ENCODE data around the gene CXXC5.

CXXC5 gene

GRCh38 chr5:139638736-139639618, 9.2 kb upstream of the CXXC5 start:
- DNase-seq (ENCODE audit: low read depth): no peak

GRCh38 chr5:139639619-139640380, 8.3 kb upstream of the CXXC5 start:
- DNase-seq (ENCODE audit: low read depth): no peak

GRCh38 chr5:139640421-139641115, 7.6 kb upstream of the CXXC5 start:
- DNase-seq (ENCODE audit: low read depth): no peak

- no peak for DNase-seq (ENCODE audit: low read depth)
These were observed 6.8 kb upstream of the CXXC5 start for GRCh38 chr5:139641116-139642080.

GRCh38 chr5:139642213-139642612, 5.9 kb upstream of the CXXC5 start:
- DNase-seq (ENCODE audit: low read depth): no peak

GRCh38 chr5:139642891-139643871, 5.0 kb upstream of the CXXC5 start:
- no peak for DNase-seq (ENCODE audit: low read depth)

GRCh38 chr5:139644001-139644456, 4.1 kb upstream of the CXXC5 start:
- DNase-seq (ENCODE audit: low read depth): no peak

GRCh38 chr5:139644646-139645429, 3.3 kb upstream of the CXXC5 start:
- no peak for DNase-seq (ENCODE audit: low read depth)

- no peak for DNase-seq (ENCODE audit: low read depth)
These were observed 2.7 kb upstream of the CXXC5 start for GRCh38 chr5:139645430-139645871.

GRCh38 chr5:139646111-139646510, 2.0 kb upstream of the CXXC5 start:
- no peak for DNase-seq (ENCODE audit: low read depth)

GRCh38 chr5:139646912-139647505, 1.1 kb upstream of the CXXC5 start:
- no peak for DNase-seq (ENCODE audit: low read depth)

- no peak for DNase-seq (ENCODE audit: low read depth)
These were observed 494 bp upstream of the CXXC5 start for GRCh38 chr5:139647506-139648204.

- no peak for DNase-seq (ENCODE audit: low read depth)
These were observed 1.2 kb downstream of the CXXC5 start for GRCh38 chr5:139649082-139649991.

- no peak for DNase-seq (ENCODE audit: low read depth)
These were observed 2.0 kb downstream of the CXXC5 start for GRCh38 chr5:139650031-139650688.

- no peak for DNase-seq (ENCODE audit: low read depth)
These were observed 2.5 kb downstream of the CXXC5 start for GRCh38 chr5:139650689-139651042.

- no peak for DNase-seq (ENCODE audit: low read depth)
These were observed 3.1 kb downstream of the CXXC5 start for GRCh38 chr5:139651043-139651834.

All from stimulated activated CD8-positive, alpha-beta memory T cell treated with anti-CD3 and anti-CD28 coated beads, Interleukin-7, amount 100 ng/mL, for 24 hours (primary cell).